Hepatocyte (in vitro differentiated cells): ENCODE results near the gene IRF5. TPM values are rescaled to one million over a fixed set of nuclear protein-coding genes. Genes with fewer than 3 reads are reported as not detected.

Source experiments
- DNase-seq: peaks from one replicate; pipeline ENCODE4 v3.0.0-alpha.2; 2016; ENCODE audit warnings: low spot score
- H2AFZ ChIP-seq: fragments of 200-600 bp; sonication (generic); 2 replicates; pipeline ENCODE4 v1.6.0; 2016; ENCODE audit warnings: antibody characterized with exemption, mild to moderate bottlenecking
- H3K27ac ChIP-seq: fragments of 200-600 bp; sonication (generic); 2 replicates; pipeline ENCODE4 v1.5.1; 2016; ENCODE audit warnings: mild to moderate bottlenecking
- H3K27me3 ChIP-seq: fragments of 200-600 bp; sonication (generic); 2 replicates; pipeline ENCODE4 v1.6.1; 2016
- H3K36me3 ChIP-seq: fragments of 200-600 bp; sonication (generic); replicated peaks from 2 replicates; pipeline ENCODE4 v1.5.1; 2016; ENCODE audit warnings: low read depth; ENCODE audit not compliant: insufficient read depth
- H3K4me1 ChIP-seq: fragments of 200-600 bp; sonication (generic); 2 replicates; pipeline ENCODE4 v1.5.1; 2016; ENCODE audit warnings: mild to moderate bottlenecking, moderate library complexity; ENCODE audit not compliant: insufficient read depth
- H3K4me2 ChIP-seq: fragments of 200-600 bp; sonication (generic); 2 replicates; pipeline ENCODE4 v1.6.0; 2016
- H3K4me3 ChIP-seq: fragments of 200-600 bp; sonication (generic); 2 replicates; pipeline ENCODE4 v1.5.1; 2016; ENCODE audit warnings: mild to moderate bottlenecking
- H3K79me2 ChIP-seq: fragments of 200-600 bp; sonication (generic); 2 replicates; pipeline ENCODE4 v1.6.0; 2017; ENCODE audit warnings: mild to moderate bottlenecking
- H3K9me2 ChIP-seq: fragments of 200-600 bp; sonication (generic); replicated peaks from 2 replicates; pipeline ENCODE4 v1.6.0; 2017; ENCODE audit warnings: mild to moderate bottlenecking; ENCODE audit not compliant: insufficient read depth
- H3K9me3 ChIP-seq: fragments of 200-600 bp; sonication (generic); 2 replicates; pipeline ENCODE4 v1.5.1; 2016; ENCODE audit warnings: low read depth, mild to moderate bottlenecking
- H4K20me1 ChIP-seq: fragments of 200-600 bp; sonication (generic); 2 replicates; pipeline ENCODE4 v1.6.0; 2016; ENCODE audit warnings: mild to moderate bottlenecking; ENCODE audit not compliant: insufficient read depth, poor library complexity, severe bottlenecking
- CTCF ChIP-seq: fragments of 200-600 bp; sonication (generic); IDR thresholded peaks from 2 replicates; pipeline ENCODE4 v1.5.1; 2016; ENCODE audit warnings: antibody characterized with exemption, mild to moderate bottlenecking; ENCODE audit not compliant: poor library complexity
- EZH2 ChIP-seq: fragments of 200-600 bp; sonication (generic); IDR thresholded peaks from 2 replicates; pipeline ENCODE4 v1.6.1; 2016; ENCODE audit warnings: antibody characterized with exemption, mild to moderate bottlenecking, borderline replicate concordance
- EZH2phosphoT487 ChIP-seq: fragments of 200-600 bp; sonication (generic); IDR thresholded peaks from one replicate; pipeline ENCODE4 v1.6.1; 2018; ENCODE audit warnings: antibody characterized with exemption, mild to moderate bottlenecking, low read depth, moderate library complexity; ENCODE audit not compliant: unreplicated experiment, severe bottlenecking
- WGBS: methylation state at CpG from one replicate; pipeline ENCODE4 v1.1.6; 2016; ENCODE audit warnings: low lambda C conversion rate; ENCODE audit errors: missing lambda C conversion rate; 5-methylcytosine and 5-hydroxymethylcytosine counted together
- polyA plus RNA-seq: library from polyadenylated mRNA; unstranded; fragments of >200 nt; fragmentation: Nextera tagmentation; extraction: Ambion mirVana; gene quantifications from 2 replicates; pipeline ENCODE4 v1.2.1, GENCODE V29; 2016
- total RNA-seq: library from RNA; depleted of rRNA; stranded (reverse); fragments of >200 nt; gene quantifications from 2 replicates; pipeline ENCODE4 v1.2.3, GENCODE V29; 2014

The IRF5 gene
- total and polyA plus RNA-seq, 2 experiments from 2014 or later: 0.73 TPM; not detected in 1

DNA sequence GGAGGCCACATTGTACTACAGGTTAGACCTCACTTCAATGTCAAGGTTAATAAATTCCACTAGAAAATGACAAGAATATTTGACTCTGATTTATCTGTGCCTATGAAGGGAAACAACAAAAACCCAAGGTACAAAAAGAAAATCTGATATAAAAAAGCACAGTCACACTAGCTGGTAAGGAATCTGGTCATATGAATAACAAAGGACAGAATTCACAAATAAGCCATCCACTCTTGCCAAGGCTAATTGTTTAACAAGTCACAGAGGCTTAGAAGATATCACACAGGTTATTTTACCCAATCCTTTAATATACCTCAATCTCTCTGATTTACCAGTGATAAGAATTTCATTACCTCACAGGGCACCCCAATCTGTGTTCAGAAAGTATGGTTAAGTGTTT is 47.9 kb downstream of the IRF5 start:
- no peak for TF ChIP-seq EZH2
- Histone ChIP-seq H3K27me3 (no peaks in the 10 kb centered on the region), H4K20me1 (no peaks in the 10 kb centered on the region), H2AFZ (no peak overlapping the region), H3K4me2 (no peak overlapping the region), H3K9me2 (no peaks in the 10 kb centered on the region), H3K27ac (no peak overlapping the region), H3K79me2 (no peaks in the 10 kb centered on the region), H3K4me3 (no peak overlapping the region), H3K4me1 (no peaks in the 10 kb centered on the region), H3K9me3 (no peaks in the 10 kb centered on the region), H3K36me3 (no peaks in the 10 kb centered on the region)
- DNase-seq: no peak

GRCh38 chr7:128986609-128987008 is 48.9 kb downstream of the IRF5 start:
- TF ChIP-seq EZH2phosphoT487 (no peak), CTCF (no peak), EZH2 (no peak)
- H3K27ac ChIP-seq: no peak overlapping the region
- H3K4me3 ChIP-seq: no peak overlapping the region
- no peak for DNase-seq
- H2AFZ ChIP-seq: no peak overlapping the region
- H3K36me3 ChIP-seq: no peaks in the 10 kb centered on the region
- WGBS: 67% methylated on average over 3 of the region's 3 CpGs
- no peaks in the 10 kb centered on the region for H3K27me3 ChIP-seq
- no peaks in the 10 kb centered on the region for H3K9me3 ChIP-seq
- no peaks in the 10 kb centered on the region for H3K4me1 ChIP-seq
- no peaks in the 10 kb centered on the region for H4K20me1 ChIP-seq
- H3K9me2 ChIP-seq: no peaks in the 10 kb centered on the region
- no peaks in the 10 kb centered on the region for H3K79me2 ChIP-seq
- no peak overlapping the region for H3K4me2 ChIP-seq

- H3K9me3 ChIP-seq: no peaks in the 10 kb centered on the region
- TF ChIP-seq EZH2phosphoT487 (no peak), CTCF (no peak), EZH2 (no peak)
Measured at GRCh38 chr7:128988372-128988771, 50.6 kb downstream of the IRF5 start.

DNA sequence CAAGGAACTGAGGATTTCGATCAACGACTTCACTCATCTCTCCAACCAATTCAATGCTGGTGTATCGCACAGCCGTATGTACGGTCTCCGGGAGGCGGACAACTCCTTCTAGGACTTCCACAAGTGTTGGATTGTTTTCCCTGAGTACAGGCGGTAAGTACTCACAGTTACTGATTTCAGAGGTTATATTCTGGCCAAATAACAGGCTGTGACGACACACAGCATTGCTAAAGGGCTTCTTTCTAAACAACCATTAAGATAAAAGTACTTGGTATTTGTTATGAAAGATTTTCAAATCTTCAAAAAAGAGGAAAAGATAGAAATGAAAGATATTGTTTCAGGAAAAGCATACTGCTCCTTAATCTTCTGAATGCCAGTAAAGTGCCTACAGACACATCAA is 52.2 kb downstream of the IRF5 start:
- WGBS: 87% methylated on average over 9 of the region's 9 CpGs
- H3K36me3 ChIP-seq: no peaks in the 10 kb centered on the region

More at GRCh38 chr7:128988372-128988771, 50.6 kb downstream of the IRF5 start:
- no peak overlapping the region for H3K4me2 ChIP-seq
- no peak for DNase-seq
- H3K27me3 ChIP-seq: no peaks in the 10 kb centered on the region
- no peaks in the 10 kb centered on the region for H3K9me2 ChIP-seq
- no peaks in the 10 kb centered on the region for H3K4me1 ChIP-seq
- H3K4me3 ChIP-seq: no peak overlapping the region
- H4K20me1 ChIP-seq: no peaks in the 10 kb centered on the region
- no peaks in the 10 kb centered on the region for H3K79me2 ChIP-seq
- H3K27ac ChIP-seq: no peak overlapping the region
- no peaks in the 10 kb centered on the region for H3K36me3 ChIP-seq
- no peak overlapping the region for H2AFZ ChIP-seq

More for the DNA sequence above, 52.2 kb downstream of the IRF5 start:
- Histone ChIP-seq H3K79me2 (no peaks in the 10 kb centered on the region), H3K4me2 (no peak overlapping the region), H3K27ac (no peak overlapping the region), H3K4me1 (no peaks in the 10 kb centered on the region), H4K20me1 (no peaks in the 10 kb centered on the region), H3K27me3 (no peaks in the 10 kb centered on the region), H3K9me2 (no peaks in the 10 kb centered on the region), H2AFZ (no peak overlapping the region), H3K9me3 (no peaks in the 10 kb centered on the region), H3K4me3 (no peak overlapping the region)
- DNase-seq: no peak
- no peak for TF ChIP-seq EZH2phosphoT487
- no peak for TF ChIP-seq EZH2
